ENCODE data around the gene CEP112.

CEP112 gene

GRCh38 chr17:65933290-65933689 lies 258.6 kb downstream of the CEP112 start:
- H3K4me3 ChIP-seq (ENCODE audit: low read depth, low read length), result no peak overlapping the region
- TF ChIP-seq, protein P1, sequence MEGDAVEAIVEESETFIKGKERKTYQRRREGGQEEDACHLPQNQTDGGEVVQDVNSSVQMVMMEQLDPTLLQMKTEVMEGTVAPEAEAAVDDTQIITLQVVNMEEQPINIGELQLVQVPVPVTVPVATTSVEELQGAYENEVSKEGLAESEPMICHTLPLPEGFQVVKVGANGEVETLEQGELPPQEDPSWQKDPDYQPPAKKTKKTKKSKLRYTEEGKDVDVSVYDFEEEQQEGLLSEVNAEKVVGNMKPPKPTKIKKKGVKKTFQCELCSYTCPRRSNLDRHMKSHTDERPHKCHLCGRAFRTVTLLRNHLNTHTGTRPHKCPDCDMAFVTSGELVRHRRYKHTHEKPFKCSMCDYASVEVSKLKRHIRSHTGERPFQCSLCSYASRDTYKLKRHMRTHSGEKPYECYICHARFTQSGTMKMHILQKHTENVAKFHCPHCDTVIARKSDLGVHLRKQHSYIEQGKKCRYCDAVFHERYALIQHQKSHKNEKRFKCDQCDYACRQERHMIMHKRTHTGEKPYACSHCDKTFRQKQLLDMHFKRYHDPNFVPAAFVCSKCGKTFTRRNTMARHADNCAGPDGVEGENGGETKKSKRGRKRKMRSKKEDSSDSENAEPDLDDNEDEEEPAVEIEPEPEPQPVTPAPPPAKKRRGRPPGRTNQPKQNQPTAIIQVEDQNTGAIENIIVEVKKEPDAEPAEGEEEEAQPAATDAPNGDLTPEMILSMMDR (conservative IDR thresholded peaks at IDR 0.05; ENCODE audit: low read depth, low read length), result no peak
- no peak for DNase-seq (ENCODE audit: low read depth)

DNA sequence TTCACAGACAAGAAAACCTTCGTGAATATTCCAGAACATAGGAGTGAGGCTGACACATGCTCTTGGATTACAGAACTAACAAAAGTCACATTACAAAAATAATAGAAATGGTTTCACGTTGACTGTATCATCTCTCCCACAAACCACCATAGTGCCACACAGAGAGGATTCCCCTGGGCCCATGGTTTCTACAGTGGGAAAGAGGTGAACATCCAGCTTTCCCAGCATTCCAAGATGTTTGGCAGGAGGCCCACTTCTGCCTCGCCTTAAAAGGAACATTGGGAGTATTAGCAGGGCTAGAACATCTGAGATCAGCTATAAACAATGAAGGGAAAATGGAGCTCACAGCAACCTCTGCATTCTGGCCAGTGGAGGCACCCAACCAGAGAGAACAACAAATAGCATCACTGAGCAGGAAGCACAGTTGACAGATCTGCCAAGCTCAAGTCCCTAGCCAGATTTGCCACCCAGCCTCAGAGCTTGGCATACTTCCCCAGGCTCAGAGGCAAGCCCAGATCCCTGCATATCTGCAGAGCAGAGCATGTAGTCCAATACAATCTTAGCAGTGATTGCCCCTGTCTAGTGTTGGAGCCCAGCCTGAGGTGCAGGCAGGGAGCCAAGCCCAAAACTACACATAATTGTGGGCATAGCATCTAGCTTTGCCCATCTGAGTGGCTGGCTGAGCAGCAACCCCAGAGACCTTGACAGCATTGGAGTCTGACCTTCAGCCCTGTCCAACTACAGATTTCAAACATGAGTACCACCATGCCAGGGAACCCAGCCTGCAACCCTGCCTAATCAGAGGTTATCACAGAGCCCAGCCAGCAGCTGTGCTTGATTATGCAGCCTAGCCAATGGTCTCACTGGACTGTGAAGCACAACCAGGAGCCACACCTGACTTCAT lies 260.4 kb downstream of the CEP112 start:
- TF ChIP-seq, protein P1 (conservative IDR thresholded peaks at IDR 0.05; ENCODE audit: low read depth, low read length), result no peak
- no peak for DNase-seq (ENCODE audit: low read depth)
- H3K4me3 ChIP-seq (ENCODE audit: low read depth, low read length), result no peak overlapping the region

- DNase-seq (ENCODE audit: low read depth), result no peak
- H3K4me3 ChIP-seq (ENCODE audit: low read depth, low read length), result no peak overlapping the region
- TF ChIP-seq, protein P1 (conservative IDR thresholded peaks at IDR 0.05; ENCODE audit: low read depth, low read length), result no peak
Measured at GRCh38 chr17:65930140-65930730, 261.7 kb downstream of the CEP112 start.

GRCh38 chr17:65926599-65926998 lies 265.3 kb downstream of the CEP112 start:
- TF ChIP-seq, protein P1 (conservative IDR thresholded peaks at IDR 0.05; ENCODE audit: low read depth, low read length), result no peak
- DNase-seq (ENCODE audit: low read depth), result no peak

GRCh38 chr17:65925606-65926307 lies 266.2 kb downstream of the CEP112 start:
- TF ChIP-seq, protein P1 (conservative IDR thresholded peaks at IDR 0.05; ENCODE audit: low read depth, low read length), result no peak
- no peak for DNase-seq (ENCODE audit: low read depth)
- H3K4me3 ChIP-seq (ENCODE audit: low read depth, low read length), result no peak overlapping the region

More at GRCh38 chr17:65926599-65926998, 265.3 kb downstream of the CEP112 start:
- H3K4me3 ChIP-seq (ENCODE audit: low read depth, low read length), result no peak overlapping the region

- DNase-seq (ENCODE audit: low read depth), result no peak
- TF ChIP-seq, protein P1 (conservative IDR thresholded peaks at IDR 0.05; ENCODE audit: low read depth, low read length), result no peak
- no peak overlapping the region for H3K4me3 ChIP-seq (ENCODE audit: low read depth, low read length)
Measured at GRCh38 chr17:65920996-65921395, 270.9 kb downstream of the CEP112 start.
